Measurements from ENCODE around the gene FOXD1.

The FOXD1 gene

GRCh38 chr5:73438645-73439470 is 9.7 kb downstream of the FOXD1 start:
- DNase-seq, result no peak

DNA sequence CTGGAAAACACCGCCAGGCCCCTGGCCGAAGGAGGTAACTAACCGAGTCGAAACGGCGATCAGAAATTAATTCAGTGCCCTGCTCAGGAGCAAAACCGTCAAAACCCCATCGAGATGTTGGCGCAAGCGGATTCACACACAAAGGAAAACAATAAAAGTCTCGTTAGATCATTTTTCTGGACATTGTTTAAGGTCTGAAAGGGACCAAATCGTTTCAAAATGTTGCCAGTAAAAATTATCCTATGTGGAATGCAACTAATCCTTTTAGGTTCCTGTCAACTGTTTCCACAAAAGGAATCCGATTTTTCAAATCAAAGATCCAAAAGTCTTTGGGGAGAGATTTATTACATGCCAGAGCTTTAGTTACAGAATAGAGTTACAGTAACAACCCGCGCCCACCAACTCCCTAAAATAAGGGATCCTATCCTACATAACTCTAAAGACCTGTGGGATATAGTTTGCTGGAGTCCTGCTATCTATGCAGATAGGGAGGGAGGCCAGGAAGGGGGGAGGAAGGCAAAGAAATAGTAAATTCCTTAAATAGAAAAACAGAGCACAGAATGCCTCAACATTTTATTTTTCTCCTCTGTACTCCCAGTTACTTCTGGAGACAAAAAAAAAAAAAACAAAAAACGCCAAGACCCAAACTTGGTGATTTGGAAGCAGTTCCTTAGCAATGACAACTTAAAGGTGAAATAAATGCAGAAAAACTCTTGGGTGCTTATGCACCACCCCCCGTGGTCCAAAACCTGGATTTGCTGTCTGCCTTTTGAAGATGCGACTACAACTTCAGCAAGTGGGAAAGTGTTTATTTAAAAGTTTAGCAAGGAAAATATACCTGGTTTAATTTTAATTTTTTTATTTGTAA is 10.6 kb downstream of the FOXD1 start:
- no peak for DNase-seq

DNA sequence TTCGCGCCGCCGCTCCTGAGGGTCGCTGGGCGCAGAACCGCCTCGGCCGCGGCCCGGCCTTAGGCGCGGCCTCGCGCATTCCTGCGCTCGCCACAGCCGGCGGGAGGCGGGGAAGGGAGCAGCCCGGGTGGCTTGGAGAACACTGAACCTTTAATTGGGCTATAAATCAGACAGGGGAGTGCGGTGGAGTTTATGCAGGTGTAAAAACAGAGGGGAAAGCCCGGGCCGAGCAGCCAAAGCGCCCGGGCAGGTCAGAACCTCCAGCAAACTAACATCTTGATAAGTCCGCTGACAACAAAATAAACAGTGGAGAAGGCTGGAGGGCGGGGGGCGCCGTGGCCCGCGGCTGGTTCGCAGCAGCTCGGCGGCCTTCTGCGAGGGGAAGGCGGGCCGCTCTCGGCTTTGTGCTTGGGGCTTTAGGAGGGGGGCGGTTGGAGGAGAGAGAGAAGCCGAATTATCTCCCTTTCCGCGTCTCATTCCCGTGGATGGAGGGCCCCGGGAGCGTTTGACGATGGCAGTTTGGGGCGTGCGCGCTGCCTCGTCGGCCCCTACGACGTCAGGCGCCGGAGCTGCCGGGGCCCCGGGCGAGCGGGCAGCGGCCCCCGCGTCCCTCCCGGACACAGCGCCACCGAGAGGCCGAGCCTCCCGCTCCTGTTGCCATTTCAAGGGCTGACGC is 11.3 kb downstream of the FOXD1 start:
- DNase-seq, result peak in 1 of 3 donors; percentile 39

- DNase-seq, result peak in 2 of 3 donors; percentile 41 to 53
Measured at GRCh38 chr5:73436535-73437100, 12.0 kb downstream of the FOXD1 start.

- DNase-seq, result no peak
Measured at GRCh38 chr5:73435759-73436534, 12.6 kb downstream of the FOXD1 start.

DNA sequence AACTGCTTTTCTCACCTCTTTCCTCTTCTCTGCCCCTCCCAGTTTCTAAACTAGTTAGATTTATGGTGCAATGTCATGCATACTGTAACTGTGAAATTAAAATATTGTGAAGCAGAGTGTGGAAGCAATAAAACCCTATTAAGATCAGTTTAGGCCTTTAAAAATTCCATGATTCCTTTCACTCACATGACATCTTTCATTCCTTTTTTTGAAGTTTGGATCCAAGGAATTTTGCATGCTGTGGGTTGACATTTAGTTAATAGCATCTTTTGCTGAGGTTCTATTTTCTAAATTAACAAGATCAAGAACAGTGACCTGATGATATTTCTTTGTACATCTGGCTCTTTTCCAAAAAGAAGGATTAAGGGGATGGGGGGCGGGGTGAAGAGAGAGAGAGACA is 13.7 kb downstream of the FOXD1 start:
- DNase-seq, result no peak

- no peak for DNase-seq
Measured at GRCh38 chr5:73434461-73434860, 14.1 kb downstream of the FOXD1 start.

DNA sequence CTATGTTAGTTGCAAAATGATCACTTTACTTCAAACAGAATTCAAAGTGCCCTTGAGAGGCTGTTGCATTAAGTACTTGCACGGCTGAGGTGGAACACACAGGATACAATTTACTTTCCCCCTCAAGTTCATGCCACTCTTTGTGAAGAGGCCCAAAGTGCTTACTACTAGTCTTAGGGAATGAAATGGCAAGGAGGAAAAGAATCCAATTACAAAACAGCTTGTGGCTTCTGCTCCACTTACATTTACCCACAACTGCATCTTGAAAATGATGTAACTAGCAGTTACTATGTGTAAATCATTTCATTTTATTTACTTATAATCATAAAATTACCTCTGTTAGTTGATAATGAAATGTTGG is 14.6 kb downstream of the FOXD1 start:
- no peak for DNase-seq

DNA sequence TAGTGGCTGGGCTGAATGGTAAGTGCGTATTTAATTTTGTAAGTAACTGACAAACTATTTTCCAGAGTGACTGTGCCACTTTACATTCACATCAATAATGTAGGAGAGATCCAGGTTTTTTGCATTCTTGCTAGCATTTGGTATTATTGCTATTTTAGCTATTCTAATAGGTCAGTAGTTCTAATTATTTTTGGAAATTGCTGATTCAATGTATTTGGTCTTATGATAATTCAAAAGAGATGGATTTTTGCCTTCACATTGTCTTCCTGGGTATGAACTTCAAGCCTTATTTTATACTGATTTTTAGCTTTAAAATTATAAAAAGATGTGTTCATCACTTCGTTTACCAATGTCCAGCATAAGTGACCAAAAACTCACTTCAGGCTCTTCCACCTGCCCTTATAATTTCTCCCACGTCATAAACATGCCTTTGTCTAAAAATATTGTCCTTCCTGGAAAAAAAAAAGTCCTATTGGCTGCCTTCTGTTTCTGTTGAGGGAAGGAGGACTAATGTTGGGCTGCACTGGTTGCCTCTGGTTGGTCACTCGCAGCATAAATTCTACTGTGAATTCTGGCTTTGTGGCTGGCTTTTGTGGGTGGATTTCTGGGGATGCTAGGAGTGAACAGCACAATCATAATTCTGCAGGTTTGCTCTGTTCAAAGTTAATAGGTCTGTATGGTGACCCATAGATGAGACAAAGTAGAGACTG is 15.2 kb downstream of the FOXD1 start:
- no peak for DNase-seq

- no peak for DNase-seq
Measured at GRCh38 chr5:73431204-73431851, 17.2 kb downstream of the FOXD1 start.

DNA sequence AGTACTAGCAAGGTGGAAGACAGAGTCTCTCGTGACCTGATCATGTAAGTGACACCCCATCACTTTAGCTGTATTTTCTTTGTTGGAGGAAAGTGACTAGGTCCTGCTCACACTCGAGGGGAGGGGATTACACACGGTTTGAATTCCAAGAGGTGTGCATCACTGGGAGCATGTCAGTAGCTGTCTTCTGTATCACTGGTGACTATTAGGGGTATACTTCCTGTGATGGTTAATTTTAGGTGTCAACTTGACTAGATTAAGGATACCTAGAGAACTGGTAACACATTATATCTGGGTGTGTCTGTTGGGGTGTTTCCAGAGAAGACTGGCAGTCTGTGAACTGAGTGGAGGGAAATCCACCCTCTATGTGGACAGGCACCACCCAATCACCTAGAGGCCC is 22.5 kb downstream of the FOXD1 start:
- DNase-seq, result no peak

GRCh38 chr5:73424556-73424977 is 24.0 kb downstream of the FOXD1 start:
- DNase-seq, result no peak

- no peak for DNase-seq
Measured at GRCh38 chr5:73422164-73422563, 26.4 kb downstream of the FOXD1 start.

- DNase-seq, result peak; percentile 17 to 31 (median 18)
Measured at GRCh38 chr5:73420666-73421065, 27.9 kb downstream of the FOXD1 start.

DNA sequence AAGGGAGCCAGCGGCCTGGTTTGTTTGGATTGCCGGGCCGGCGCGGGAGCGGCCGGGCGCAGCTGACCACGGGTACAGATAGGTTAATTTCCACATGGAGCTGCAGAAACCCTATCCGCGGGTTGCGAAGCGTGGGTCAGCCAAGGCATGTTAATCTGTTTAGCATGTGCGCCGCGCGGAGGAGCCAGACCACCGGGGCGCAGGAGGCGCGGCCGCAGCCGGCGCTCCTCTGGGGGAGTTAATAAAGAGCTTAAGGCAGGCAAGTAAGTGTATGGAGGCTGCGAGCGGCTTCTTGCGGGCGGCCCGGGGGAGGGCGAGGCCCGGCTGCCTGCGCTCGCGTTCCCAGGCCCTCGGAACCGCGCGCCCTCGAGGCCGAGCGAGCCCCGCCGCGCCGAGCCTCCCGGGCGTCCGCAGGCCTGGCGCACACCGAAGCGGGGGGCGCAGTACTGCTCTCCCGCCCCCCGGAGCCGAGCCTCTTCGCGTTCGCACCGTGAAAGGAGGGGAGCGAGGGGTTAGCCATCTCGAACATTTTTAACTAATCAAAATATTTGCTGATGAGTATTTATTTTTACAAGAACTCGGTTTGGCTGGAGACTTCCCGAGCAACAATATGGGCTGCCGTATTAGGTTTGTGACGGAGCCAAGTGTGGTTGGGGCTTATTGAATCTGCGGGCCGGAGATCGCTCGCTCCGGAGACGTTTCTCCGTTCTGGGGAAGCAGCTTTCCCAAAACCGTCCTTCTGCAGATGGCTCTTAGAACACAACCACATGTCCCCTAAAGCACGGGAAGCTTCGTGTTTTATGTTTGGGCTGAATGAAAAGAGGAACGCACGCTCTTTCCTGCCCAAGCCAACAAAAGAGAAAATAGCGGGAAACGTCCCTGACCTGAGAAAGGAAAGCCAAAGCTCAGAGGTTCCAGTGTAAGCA is 28.8 kb downstream of the FOXD1 start:
- peak in 1 of 3 donors; percentile 7 for DNase-seq

GRCh38 chr5:73419117-73419464 is 29.5 kb downstream of the FOXD1 start:
- no peak for DNase-seq

DNA sequence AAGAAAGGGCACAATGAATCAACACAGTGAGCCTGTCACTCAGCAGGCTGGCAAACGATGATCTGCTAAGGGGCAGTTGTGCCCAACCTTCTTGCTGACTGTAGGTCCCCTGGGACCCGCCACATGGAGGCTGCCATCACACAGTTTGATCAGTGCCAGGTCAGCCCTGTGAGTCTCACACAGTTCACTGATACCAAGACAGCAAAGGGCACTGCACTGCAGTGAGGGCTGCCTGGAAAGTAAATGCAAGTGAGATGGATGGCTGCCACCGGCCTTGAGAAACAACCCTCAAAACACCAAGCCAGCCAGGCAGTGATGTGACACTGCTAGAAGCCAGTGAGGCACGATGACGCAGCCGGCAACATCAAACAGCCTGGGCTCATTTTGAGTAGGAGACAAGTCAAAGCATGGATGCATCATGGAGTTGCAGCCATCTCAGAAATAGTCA is 30.3 kb downstream of the FOXD1 start:
- no peak for DNase-seq

DNA sequence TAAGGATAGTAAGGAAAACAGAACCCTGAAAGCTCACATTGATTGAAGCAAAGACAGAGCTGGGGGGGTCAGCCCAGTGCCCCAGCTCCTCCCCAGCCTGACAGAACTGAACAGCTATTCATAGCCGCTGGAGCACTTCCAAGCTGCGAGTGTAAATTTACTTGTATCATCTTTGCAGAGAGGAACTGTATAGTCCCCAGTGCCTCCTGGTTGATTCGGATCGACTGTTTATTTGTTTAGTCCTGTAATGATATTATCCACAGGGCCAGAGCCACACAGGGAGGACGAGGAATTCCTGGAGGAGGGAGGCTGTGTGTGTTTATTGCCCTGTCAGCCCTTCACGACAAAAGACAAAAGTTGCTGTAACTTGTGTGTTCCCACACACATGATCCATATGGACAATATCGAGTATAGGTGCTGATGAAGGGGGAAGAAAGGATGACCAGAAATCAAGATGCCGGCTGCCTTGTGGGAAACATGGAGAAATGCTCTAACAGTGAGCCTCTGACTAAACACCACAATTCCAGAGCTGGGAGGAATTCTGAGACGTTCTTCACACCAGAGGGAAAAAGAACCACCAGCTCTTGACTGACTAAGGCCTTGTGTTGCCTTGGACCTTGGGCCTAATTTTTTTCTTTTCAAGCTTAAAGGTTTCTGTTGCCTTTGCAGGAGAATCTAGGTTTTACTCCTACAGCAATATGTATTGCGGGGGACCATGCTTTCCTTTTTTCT is 31.1 kb downstream of the FOXD1 start:
- DNase-seq, result no peak

GRCh38 chr5:73415617-73416016 is 33.0 kb downstream of the FOXD1 start:
- DNase-seq, result no peak

Measured in suppressor macrophage treated with lipopolysaccharide for 1 hour (primary cell).